Measurements from ENCODE around the gene HDAC10.

The HDAC10 gene

DNA sequence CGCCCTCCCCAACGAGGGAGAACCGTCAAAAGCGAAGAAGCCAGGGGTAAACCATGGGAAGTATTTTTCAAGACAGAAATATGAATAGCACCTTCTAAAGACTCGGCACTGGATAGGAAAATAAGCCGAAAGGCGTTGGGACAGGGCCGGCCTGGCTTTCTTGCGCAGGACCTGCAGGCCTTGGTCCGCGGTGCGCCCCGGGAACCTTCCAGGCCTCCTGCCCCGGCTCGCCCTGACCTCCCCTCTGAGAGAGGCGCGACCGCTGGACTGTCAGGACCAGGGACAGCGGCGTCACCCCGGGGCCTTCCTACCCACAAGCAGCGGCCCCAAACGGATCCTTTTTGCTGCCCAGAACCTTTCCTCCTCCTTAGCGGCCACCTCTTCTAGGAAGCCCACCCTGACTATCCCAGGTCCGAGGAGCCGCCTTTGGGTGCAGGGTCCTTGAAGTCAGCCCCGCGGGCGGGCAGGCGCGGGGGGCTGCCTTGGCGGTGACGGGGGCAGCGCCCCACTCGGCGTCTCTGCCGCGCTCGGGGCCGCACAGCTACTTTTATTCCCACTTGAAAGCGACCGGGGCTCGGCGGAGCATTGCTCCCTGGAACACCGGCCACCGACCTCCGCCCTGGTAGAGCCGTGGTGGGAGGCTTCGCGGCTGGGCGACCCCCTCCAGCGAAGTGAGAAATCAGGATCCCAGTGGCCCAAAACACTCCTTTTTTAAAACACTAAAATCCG lies 19.8 kb upstream of the HDAC10 start:
- no peak for DNase-seq (ENCODE audit: low read depth, low spot score)

GRCh38 chr22:50269970-50270665 lies 19.1 kb upstream of the HDAC10 start, which contains the start of gene MAPK11:
Gene MAPK11 (minus strand): TSS chr22:50270380. CDS start chr22:50270292, 88 bp downstream.
- DNase-seq (ENCODE audit: low read depth, low spot score), result peak; percentile 37

- no peak for DNase-seq (ENCODE audit: low read depth, low spot score)
Measured at GRCh38 chr22:50269573-50269969, 18.5 kb upstream of the HDAC10 start.

DNA sequence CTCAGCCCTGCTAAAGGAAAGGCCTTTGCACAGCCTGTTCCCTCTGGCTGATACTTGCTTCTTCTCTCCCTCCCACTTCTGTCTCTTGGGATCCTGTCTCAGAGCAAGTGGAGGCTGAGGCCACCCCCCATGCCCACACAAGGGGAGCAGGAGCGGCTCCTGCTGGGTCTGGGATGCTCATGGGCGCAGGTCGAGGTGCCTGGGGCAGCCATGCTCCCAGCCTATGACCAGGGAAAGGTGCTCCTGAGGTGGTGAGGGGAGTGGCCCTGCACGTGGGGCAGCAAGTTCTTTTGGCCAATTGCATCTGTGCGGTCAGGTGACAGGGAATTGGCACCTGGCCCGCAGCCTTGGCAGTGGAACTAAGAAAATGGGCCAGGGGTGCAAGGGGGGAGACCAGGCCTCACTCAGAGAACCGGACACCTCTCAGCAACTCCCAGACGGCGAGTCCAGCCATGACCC lies 17.6 kb upstream of the HDAC10 start:
- no peak for DNase-seq (ENCODE audit: low read depth, low spot score)

DNA sequence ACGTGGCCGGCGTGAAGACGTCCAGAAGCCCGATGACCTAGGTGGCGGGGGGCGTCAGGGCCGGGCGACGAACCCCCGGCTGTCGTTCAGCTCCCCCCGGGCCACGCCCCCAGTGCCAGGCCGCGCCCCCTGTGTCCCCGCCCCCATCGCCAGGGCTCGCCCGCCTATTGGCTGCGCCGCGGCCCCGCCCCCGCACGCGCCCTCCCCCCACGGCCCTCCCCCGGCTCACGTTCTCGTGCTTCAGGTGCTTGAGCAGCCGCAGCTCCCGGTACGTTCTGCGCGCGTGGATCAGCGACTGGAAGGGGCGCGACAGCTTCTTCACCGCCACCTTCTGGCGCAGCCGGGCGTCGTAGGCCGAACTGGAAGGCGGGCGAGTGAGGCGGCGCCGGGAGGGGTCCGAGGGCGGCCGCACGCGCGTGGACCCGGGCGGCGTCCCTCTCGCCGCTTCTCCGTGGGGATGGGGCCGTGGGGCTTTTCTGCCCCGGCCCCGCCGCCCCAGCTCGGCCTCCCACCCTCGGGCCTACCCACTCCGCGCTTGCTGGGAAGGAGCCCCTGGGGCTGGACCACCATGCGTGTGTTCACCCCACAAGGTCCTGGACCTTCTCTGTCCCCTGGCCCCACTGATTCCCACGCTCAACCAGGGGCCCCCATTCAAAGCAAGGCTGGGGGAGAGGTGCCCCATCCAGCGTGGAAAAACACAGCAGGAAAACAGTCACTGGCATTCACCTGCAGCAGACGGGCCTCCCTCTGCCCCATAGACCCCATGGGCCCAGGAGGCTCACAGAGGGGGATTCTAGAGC lies 16.7 kb upstream of the HDAC10 start:
- DNase-seq (ENCODE audit: low read depth, low spot score), result no peak

DNA sequence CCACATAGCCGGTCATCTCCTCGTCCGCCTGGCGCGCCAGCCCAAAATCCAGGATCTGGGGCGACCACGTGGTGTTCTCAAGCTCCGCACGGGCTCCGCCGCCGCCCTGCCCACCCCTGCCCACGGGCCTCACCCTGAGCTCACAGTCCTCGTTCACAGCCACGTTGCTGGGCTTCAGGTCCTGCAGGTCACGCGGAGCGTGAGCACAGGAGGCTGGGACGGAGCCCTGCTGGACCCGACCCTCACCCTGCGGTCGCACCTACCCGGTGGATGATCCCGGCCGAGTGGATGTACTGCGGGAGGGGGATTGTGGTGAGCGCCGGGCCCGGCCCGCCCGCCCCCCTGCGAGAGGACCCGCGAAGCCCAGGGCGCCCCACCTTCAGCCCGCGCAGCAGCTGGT lies 15.9 kb upstream of the HDAC10 start:
- DNase-seq (ENCODE audit: low read depth, low spot score), result no peak

DNA sequence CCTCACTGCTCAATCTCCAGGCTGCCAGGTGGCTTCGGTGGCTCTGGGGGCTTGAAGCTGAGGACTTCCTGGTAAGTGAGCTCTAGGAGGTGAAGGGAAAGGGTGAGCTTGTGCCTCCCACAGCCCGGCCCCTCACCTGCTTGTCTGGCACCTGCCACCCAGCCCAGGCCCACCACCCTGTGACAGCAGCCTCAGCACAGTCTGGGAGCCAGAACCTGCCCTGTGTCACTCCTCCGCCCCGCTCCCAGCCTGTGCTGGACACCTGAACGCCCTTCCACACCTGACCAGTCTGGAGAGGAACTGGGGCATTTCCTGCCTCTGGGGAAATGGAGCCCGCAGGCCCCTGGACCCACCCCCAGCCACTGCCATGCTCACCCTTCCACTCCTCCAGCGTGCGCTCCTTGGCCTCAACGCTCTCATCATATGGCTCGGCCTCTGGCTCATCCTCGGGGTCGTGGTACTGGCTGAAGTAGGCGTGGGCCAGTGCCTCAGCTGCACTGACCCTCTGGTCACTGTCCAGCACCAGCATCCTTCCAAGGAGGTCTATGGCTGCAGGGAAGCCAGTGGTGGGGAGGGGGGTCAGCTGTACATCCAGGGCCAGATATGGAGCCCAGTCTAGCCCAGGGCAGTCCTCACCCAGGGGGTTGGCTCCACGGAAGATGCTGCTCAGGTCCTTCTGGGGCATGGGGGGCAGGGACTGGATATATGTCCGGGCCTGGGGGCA lies 14.0 kb upstream of the HDAC10 start:
- no peak for DNase-seq (ENCODE audit: low read depth, low spot score)

- DNase-seq (ENCODE audit: low read depth, low spot score), result no peak
Measured at GRCh38 chr22:50264104-50264745, 13.2 kb upstream of the HDAC10 start.

- DNase-seq (ENCODE audit: low read depth, low spot score), result no peak
Measured at GRCh38 chr22:50262973-50263617, 12.0 kb upstream of the HDAC10 start.

DNA sequence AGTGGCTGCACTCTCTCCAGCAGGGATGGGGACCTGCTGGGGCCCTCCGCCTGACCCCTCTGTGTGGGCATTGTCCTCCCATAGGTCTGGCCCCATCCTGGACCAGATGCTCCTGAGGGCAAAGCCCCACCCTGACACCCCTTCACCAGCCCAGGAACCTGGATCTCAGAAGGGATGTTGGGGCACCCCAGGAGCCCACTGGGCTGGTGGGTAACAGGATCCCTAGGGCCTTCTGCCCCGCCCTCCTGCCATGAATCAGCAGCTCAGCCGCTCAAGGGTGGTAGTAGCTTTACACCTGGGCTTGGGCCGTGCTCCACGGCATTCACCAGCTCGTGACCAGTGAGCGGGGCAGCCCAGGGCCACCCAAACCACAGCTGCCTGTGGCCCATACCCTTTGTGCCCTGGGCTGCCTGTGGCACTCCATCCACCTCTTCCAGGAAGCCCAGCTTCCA lies 11.4 kb upstream of the HDAC10 start:
- no peak for DNase-seq (ENCODE audit: low read depth, low spot score)

DNA sequence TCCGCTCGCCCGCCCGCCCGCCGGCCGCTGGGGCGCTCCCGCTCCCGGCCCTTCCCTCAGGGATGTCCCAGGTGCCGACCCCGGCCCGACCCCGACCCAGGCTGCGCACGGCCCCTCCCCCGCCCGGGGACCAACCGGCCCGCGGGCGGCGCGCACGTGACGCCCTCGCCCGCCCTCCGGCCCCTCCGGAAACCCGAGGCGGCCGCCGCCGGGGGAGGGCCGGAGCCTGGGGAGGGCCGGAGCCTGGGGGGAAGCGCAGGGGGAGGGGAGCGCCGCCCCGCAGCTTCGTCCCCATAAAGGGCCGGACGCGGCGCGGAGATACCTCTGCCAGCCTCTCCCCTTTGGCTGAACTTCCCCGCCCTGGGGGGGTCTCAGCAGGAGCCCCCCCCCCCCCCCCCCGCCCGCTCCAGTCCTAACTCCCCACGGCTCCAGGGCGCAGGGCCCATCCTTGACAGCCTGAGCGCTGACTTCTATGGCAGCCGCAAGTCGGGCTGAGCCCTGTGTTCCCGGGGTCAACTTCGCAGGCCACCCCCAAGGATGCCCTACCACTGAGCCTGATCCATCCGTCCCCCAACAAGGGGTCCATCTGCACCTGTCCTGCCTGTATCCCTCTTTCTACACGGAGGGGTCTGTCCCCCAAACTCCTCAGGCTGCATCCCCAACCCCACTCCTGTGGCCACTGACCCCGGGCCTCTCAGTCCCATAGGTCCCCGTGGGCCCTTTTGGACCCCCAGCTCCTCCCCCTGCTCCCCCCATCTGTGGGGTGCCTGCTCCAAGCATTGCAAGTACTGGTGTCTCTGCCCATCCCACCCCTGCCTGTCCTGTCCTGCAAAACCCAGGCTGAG lies 10.8 kb upstream of the HDAC10 start, which contains the start of gene MAPK12:
TSS of gene MAPK12 (minus strand) at position 69 of the 845 bp plus-strand sequence. CDS start 174 bp downstream, outside the sequence.
- DNase-seq (ENCODE audit: low read depth, low spot score), result no peak

DNA sequence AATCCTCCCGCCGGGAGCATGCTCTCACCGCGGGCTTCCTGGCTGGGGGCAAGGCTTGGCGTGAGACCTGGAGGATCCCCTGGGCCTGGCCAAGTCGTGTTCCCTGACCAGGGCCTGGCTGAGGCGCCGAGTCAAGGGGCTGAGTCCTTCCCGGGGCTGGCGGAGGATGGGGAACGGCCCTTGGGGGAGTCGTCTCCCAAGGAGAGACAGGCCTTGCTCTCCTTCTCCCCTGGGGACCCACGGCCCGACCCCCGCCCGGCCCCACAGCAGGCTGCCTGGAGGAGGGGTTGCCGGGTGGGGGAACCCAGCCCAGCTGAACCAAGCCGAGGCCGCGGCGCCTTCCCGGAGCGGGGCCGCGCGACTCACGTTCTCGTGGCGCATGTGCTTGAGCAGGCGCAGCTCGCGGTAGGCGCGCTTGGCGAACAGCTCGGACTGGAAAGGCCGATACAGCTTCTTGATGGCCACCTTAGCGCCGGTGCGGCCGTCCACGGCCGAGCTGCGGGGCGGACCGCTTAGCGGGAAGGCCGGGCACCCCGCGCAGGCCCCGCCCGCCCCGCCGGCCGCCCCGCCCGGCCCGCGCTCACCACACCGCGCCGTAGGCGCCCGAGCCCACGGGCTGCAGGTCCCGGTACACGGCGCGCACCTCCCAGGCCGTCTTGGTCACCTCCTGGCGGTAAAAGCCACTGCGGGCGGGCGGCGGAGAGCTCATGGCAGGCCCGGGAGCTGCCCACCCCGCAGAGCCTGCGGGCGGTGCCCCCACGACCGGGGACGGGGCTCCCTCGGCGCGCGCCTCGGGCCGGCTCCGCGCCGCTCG lies 9.9 kb upstream of the HDAC10 start:
- DNase-seq (ENCODE audit: low read depth, low spot score), result no peak

DNA sequence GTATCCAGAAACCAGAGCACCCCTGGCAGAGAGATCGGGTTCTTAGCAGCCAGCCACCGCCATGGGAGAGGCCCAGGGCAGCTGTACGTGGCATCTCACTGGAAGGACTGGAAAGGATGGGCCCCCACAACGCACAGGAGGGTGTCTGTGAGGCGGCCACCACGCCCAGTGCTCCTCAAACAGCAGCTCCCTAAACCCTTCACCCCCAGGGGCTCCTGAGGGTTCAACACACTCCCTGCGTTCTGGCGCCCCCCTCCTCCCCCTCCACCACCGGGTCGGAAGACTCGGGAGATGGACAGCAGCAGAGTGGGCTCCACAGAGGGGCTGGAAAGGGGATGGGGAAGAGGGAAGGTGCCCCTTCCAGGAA lies 9.4 kb upstream of the HDAC10 start:
- no peak for DNase-seq (ENCODE audit: low read depth, low spot score)

DNA sequence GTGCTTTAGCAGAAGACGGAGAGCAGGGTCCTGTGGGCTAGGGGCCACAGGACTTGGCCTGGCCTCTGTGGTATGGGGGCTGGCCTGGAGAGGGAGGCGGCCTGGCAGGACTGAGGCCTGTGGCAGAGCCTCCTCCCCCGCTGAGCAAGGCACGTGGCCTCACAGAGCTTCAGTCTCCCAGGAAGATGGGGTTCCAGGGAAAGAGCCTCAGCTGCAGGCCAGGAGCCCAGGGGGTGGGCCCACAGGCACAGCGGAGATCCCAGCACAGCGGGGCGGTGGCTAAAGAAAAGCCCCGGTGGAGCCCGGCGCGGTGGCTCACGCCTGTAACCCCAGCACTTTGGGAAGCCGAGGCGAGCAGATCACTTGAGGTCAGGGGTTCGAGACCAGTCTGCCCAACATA lies 8.2 kb upstream of the HDAC10 start:
- DNase-seq (ENCODE audit: low read depth, low spot score), result no peak

DNA sequence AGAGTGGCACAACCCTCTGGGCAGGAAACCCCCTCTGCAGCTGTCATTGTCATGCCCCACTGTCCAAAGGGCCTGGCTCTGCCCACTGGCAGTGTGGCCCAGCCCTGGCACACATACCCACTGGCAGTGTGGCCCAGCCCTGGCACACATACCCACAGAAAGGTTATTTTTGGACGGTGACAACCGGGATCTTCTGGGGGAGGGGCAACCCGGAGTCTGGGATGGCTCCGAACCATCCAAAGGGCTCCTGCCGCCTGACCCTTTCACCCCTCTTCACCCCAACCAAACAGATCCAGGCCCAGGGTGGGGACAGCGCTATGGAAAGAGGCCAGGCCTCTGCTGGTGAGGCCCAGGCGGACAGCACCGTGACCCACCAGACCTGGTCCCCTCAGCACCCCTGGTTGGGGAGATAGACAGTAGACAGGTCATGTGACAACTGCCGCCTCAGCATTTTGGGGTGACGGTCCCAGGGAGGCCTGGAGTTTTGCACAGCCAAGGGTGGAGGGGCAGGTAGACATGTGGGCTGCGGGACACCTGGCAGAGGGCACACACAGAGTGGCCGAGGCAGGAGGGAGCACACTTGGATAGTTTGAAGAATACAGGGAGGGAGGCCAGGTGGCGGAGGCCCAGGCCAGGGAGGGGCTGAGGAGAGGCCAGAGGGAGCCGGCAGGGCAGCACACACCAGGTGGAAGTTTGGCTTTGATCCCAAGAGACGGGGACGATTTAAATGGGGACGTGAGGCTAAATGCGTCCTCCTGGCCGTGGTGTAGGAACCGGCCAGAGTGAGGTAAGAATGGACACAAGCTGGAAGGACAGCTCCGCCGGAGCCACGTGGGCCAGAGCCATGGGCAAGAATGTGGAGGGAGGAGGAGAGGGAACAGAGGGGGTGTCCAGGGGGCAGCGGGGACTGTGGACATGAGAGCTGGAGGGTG lies 7.6 kb upstream of the HDAC10 start:
- no peak for DNase-seq (ENCODE audit: low read depth, low spot score)

DNA sequence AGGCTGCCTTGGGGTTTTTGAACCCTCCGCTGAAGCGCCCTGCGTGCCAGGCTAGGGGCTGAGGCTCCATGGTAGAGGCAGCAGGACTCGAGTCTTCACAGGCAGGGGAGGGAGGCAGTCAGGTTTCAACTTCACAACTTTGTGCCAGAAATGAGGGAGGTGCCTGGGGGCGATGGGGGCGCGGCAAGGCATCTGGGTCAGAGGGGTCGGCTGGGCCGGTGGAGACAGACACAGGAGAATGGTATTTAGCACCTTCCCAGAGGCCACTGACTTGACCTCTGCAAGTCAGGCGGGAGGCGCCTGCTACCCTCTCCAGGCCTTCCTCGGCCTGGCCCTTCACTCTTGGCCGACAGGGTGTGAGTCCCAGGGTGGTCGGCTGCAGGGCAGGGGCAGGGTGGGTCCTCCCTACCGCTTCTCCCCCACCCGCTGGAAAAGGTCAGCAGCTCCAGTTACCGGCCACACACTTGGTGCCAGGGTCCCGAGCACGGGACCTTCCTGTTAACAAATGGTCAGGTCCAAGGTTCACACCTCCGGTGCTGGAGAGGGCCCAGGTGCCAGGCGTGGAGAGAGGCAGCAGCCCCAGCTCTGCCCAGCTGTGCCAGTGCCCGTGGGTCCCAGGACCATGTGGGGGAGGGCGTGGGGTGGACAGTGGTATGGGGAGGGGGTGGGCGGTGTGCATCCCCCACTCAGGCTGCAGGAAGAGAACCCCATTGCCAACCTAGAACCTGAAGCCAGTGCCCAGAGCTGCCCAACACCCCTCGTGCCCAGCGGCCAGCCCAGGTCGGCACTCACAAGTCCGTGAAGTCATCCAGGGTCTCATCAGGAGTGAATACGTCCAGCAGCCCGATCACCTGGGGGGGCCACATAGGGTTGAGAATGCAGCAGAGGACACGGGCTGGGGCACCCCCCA lies 6.6 kb upstream of the HDAC10 start:
- no peak for DNase-seq (ENCODE audit: low read depth, low spot score)

GRCh38 chr22:50257041-50257440 lies 6.0 kb upstream of the HDAC10 start:
- no peak for DNase-seq (ENCODE audit: low read depth, low spot score)
